ENCODE results near the gene HCRTR2.

Gene HCRTR2

DNA sequence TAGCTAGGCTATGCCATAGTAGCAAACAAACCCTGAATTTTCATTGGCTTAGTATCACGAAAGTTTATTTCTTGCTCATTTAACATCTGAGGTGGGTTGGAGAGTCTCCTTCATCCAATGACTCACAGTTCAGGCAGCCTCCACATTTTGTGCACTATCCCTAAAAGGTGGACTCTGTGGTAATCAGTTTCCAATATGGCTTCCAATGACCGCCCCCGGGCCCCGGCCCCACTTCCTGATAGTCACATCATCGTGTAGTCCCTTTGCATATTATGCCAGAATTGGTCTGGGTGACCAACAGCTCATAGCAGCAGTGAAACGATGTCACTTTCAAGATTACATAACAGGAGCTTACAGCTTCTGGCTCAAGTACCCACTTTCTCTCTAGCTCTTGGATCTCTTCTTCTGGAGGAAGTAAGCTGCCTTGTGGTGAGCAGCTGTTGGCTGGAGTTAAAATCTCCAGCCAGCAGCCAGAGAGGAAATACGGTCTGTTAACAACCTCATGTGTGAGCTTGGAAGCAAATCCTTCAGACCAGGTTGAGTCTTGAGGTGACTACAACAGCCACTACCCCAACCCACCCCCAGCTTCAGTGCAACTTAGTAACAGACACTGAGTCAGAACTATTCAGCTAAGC lies 7.8 kb downstream of the HCRTR2 start:
- TF ChIP-seq, protein P1, sequence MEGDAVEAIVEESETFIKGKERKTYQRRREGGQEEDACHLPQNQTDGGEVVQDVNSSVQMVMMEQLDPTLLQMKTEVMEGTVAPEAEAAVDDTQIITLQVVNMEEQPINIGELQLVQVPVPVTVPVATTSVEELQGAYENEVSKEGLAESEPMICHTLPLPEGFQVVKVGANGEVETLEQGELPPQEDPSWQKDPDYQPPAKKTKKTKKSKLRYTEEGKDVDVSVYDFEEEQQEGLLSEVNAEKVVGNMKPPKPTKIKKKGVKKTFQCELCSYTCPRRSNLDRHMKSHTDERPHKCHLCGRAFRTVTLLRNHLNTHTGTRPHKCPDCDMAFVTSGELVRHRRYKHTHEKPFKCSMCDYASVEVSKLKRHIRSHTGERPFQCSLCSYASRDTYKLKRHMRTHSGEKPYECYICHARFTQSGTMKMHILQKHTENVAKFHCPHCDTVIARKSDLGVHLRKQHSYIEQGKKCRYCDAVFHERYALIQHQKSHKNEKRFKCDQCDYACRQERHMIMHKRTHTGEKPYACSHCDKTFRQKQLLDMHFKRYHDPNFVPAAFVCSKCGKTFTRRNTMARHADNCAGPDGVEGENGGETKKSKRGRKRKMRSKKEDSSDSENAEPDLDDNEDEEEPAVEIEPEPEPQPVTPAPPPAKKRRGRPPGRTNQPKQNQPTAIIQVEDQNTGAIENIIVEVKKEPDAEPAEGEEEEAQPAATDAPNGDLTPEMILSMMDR (IDR thresholded peaks at IDR 0.05; ENCODE audit: borderline replicate concordance, insufficient read depth, low read depth, low read length) = no peak
- H3K4me3 ChIP-seq (ENCODE audit: low read depth, low read length) = no peak overlapping the region

DNA sequence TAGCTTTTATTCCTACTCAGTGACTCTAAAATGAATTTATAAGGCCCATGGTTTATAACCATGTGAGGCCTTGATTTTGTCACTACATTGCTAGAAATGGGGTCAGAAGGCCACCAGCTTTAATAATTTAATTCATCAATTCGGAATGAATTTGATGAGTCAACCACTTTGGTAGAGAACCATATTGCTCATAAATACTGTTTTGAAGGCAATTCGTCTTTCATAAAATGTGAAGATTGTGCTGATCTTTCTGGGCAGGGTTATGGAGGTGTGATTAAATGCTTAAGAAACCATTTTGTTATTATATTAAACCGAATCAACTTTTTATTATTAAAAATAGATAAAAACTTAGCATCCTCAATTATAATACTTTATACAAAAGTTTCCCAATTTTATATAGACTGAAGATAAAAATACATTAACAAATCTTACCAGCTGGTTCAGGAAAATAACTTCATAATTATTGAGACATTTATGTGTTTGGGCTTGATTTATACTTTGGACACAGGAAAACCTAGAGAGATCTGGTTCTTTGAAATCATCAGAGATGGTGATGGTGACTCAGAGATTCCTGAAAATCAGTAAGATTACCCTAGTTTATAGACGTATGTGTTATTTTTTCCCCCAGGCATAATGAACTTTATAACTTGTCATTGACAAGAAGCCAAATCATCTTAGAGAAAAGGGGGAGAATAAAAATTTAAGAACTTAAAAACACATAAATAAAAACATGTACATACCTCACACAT lies 10.6 kb downstream of the HCRTR2 start:
- no peak overlapping the region for H3K4me3 ChIP-seq (ENCODE audit: low read depth, low read length)
- TF ChIP-seq, protein P1 (IDR thresholded peaks at IDR 0.05; ENCODE audit: borderline replicate concordance, insufficient read depth, low read depth, low read length) = no peak

DNA sequence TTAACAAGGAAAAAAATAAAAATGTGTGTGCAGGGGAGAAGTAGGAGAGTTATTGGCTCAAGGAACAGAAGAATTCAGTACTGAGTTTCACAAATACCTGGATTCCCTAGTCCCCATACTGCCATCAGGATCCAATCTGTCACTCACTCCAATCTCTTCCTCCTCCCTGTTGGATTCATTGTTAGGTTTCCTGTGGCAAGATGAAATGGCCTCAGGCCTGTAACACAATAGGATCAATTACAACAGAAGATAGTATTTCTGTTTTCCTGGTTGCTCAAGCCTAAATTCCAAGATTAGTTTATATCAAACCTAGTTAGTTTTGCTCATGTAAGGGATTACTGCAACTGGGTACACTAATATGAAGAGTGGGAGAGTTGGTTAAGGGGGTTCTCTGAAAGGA lies 24.4 kb downstream of the HCRTR2 start:
- TF ChIP-seq, protein P1 (IDR thresholded peaks at IDR 0.05; ENCODE audit: borderline replicate concordance, insufficient read depth, low read depth, low read length) = no peak
- H3K4me3 ChIP-seq (ENCODE audit: low read depth, low read length) = no peak overlapping the region

DNA sequence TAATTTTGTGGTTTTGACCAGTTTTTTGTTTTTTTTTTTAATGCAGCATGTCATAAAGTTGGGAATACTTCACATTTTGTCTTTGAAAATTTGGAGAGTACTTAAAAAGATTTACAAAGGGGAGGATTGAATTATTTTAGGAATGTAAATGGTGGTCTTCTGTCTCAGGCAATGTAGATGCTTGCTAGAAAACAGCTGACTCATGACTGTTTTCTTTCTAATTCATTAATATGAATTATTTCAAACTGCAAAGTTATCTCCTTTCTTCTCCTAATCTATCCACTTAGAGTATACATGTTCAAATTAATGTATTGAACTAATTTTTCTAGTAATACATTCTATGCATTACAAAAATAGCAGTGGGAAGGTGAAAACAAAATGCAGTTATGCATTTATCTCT lies 24.9 kb downstream of the HCRTR2 start:
- TF ChIP-seq, protein P1 (IDR thresholded peaks at IDR 0.05; ENCODE audit: borderline replicate concordance, insufficient read depth, low read depth, low read length) = no peak
- H3K4me3 ChIP-seq (ENCODE audit: low read depth, low read length) = no peak overlapping the region

DNA sequence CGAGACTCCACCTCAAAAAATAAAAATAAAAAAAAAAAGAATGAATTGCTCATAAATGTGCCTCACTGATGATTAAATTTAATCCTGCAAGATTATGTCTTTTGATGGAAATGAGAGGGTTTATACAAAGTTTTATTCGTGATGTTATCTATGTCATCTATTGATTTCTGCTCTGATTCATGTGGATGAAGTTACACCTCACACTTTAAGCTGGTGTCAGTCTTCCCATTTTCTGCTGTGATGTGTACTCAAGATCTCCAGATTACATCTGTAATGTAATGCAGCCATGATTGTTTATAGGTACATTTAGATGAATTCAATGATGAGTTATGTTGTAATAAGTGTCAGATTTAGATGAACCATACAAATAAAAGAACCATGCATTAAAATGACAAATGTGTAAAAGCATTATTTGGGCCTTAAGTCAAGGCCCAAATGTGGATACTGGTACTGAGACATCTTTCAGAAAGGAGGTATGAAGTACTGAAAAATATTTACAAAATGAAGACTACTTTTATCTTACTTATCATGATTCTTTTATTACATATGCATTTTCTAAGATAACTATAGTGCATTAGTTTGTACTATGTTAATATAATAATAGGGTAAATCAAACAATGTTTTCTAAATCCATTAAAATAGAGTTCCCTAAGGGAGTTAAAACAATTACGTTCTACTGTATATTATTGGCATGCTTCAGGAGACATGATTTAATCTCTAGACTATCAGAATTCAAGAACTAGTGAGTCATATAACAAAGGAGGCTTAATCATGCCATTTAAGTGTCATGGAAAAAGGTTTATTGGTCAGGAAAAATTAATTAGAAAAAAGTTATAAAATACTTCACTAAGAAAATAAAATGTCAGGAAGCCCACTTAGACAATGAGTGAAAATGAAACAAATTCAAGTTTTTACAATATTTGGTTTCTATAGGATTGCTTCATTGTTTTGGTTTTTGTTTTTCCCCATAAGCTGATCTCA lies 34.5 kb downstream of the HCRTR2 start:
- no peak overlapping the region for H3K4me3 ChIP-seq (ENCODE audit: low read depth, low read length)
- TF ChIP-seq, protein P1 (IDR thresholded peaks at IDR 0.05; ENCODE audit: borderline replicate concordance, insufficient read depth, low read depth, low read length) = no peak

DNA sequence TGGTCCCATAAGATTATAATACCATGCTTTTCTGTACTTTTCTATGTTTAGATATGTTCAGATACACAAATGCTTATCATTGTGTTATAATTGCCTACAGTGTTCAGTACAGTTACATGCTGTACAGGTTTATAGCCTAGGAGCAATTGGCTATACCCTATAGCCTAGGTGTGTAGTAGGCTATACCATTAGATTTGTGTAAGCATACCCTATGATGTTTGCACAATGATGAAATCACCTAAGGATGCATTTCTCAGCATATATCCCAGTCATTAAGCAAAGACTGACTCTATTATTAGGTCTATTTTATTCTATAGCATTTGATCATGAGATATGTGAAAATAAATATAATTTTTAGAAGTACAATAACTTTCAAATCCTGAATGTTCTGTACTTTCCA lies 36.6 kb downstream of the HCRTR2 start:
- H3K4me3 ChIP-seq (ENCODE audit: low read depth, low read length) = no peak overlapping the region
- TF ChIP-seq, protein P1 (IDR thresholded peaks at IDR 0.05; ENCODE audit: borderline replicate concordance, insufficient read depth, low read depth, low read length) = no peak
